ENCODE measurements around the gene RPL38.

RPL38 gene

DNA sequence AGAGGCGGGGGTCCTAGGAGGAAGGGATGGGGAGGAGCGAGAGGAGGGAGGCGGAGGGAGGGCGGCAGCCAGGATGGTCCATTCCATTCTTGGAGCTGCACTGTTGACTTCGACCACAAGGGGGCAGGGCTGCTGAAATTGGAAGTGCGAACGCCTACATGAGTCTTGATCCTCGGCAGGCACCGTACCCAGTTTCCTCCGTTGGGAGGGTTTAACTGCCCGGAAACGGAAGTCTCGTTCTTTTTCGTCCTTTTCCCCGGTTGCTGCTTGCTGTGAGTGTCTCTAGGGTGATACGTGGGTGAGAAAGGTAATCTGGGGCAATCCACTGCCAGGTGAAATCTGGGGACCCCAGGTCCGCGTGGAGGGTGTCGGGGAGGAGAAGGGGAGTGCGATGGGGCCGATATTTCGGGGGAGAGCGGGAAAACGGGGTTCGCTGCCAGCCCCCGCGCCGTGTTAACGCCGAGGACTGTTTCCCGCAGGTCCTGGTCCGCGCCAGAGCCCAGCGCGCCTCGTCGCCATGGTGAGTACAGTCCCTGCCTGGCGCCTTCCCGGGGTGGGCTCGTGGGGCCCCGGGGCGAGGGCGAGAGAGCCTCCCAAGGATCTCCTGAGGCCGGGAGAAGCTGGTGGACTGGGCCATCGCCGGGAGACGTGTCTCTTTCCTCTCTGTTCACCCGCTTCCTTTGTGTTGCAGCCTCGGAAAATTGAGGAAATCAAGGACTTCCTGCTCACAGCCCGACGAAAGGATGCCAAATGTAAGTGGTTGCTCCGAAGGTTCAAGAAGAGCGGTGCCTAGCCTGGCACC lies at the start of gene RPL38:
Gene RPL38 (plus strand): TSS at position 240 of the 802 bp plus-strand sequence. CDS start 278 bp downstream, at position 518.
- peak; percentile 88 for DNase-seq

GRCh38 chr17:74153821-74154430 lies 49.6 kb upstream of the RPL38 start:
- DNase-seq = no peak

GRCh38 chr17:74156878-74157277 lies 46.6 kb upstream of the RPL38 start:
- DNase-seq = no peak

GRCh38 chr17:74157366-74157765 lies 46.1 kb upstream of the RPL38 start:
- DNase-seq = no peak

DNA sequence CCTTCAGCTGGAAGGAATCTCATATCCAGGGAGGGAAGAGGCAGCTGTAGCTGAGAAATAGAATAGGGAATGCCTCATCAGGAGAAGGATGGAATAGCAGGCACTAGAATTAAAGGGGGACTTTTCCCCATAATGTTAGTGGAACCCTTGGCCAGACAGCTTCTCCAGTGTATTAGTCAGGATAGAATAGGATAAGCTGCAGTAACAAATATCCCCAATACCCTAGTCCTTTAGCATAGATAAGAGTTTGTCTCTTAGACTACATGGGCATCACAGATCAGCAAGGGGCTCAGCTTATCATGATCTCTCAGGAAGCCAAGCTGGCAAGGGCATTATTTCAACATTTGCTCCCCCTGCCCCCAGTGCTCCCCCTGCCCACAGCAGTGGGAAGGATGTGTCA lies 44.7 kb upstream of the RPL38 start:
- DNase-seq = no peak

- DNase-seq = no peak
Measured at GRCh38 chr17:74159226-74159840, 44.1 kb upstream of the RPL38 start.

DNA sequence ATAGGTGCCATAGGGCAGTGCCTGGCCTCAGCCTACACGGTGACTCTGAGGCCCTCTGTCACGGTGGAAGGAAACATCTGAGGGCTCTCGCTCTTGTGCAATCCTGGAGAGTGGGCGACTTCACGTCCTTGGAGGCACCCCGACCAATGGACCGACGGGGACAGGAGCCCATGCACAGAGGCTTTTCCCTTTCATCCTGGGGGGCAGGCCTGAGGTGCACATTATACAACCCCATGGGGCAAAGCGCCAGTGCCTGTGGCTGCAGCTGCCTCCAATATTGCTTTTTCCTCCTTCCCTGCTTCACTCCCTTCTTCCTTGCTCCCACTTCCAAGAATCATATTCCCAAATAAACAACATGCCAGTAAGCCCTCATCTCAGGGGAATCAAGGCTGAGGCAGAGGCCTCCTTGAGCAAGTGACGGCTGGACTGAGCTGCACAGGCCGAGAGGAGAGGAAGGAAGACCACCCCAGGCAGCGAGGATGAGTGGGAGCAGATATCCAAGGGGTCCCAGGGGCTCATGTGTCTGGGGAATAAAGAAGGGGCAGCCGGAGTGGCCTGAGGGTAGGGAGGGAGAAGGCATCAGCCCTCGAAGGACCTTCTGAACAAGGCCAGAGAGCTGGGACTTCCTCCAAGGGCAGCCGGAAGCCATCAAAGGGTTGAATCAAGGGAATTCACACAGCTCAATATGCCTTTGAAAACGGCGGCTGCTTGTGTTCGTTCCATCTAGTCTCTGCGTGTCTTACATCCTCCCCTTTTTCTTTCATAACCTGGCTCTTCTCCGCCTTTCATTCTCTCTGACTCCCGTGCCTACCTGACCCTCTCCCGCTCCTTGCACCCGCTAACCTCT lies 42.6 kb upstream of the RPL38 start:
- DNase-seq = no peak

GRCh38 chr17:74161503-74161875 lies 42.0 kb upstream of the RPL38 start:
- no peak for DNase-seq

- no peak for DNase-seq
Measured at GRCh38 chr17:74163271-74163821, 40.1 kb upstream of the RPL38 start.

GRCh38 chr17:74163836-74164235 lies 39.6 kb upstream of the RPL38 start:
- no peak for DNase-seq

GRCh38 chr17:74164446-74165045 lies 38.9 kb upstream of the RPL38 start:
- no peak for DNase-seq

- DNase-seq = no peak
Measured at GRCh38 chr17:74165797-74166365, 37.6 kb upstream of the RPL38 start.

- no peak for DNase-seq
Measured at GRCh38 chr17:74170924-74171323, 32.6 kb upstream of the RPL38 start.

GRCh38 chr17:74172700-74173099 lies 30.8 kb upstream of the RPL38 start:
- DNase-seq = no peak

DNA sequence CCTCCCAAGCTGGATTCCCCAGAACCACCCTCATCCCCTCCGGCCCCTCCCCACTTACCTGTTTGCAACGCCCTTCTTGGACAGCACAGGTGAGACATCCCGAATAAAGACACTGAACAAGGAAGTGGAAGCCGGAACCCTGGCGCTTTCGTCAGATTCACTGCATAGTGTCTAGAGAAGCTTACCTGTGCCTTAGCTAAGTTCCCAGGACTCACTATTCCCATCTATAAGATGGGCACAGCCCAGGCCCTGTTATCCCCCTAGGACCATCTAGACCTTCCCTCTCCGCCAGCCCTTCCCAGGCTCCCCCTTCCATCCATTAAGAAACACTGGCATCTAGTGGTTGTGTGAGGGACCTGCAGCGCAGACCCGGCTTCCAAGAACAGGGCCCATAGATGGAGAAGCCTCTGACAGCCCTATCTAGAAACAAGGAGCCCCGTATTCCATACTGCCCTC lies 26.9 kb upstream of the RPL38 start:
- DNase-seq = peak; percentile 34

DNA sequence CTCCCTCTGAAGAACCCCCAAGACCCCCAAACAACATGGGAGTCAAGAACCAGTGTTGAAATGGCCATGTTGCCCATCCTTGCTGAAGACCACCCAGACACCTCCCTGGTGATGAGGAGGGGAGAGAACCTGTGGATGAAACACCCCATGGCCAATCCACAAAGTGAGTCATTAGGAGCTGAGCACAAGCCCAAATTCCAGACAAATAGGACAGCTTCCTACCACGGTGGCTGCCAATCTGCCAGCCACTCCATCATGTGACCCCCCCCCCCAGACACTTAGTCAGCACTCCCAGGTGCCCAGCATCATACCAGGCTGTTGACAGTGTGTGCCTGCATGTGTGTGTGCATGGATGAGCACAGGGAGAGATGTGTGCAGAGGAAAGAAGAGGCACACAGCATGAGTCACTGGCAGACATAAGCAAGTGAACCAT lies 26.4 kb upstream of the RPL38 start:
- no peak for DNase-seq

GRCh38 chr17:74179576-74179975 lies 23.9 kb upstream of the RPL38 start:
- DNase-seq = no peak

- DNase-seq = no peak
Measured at GRCh38 chr17:74180336-74180735, 23.1 kb upstream of the RPL38 start.

- no peak for DNase-seq
Measured at GRCh38 chr17:74181341-74181740, 22.1 kb upstream of the RPL38 start.

DNA sequence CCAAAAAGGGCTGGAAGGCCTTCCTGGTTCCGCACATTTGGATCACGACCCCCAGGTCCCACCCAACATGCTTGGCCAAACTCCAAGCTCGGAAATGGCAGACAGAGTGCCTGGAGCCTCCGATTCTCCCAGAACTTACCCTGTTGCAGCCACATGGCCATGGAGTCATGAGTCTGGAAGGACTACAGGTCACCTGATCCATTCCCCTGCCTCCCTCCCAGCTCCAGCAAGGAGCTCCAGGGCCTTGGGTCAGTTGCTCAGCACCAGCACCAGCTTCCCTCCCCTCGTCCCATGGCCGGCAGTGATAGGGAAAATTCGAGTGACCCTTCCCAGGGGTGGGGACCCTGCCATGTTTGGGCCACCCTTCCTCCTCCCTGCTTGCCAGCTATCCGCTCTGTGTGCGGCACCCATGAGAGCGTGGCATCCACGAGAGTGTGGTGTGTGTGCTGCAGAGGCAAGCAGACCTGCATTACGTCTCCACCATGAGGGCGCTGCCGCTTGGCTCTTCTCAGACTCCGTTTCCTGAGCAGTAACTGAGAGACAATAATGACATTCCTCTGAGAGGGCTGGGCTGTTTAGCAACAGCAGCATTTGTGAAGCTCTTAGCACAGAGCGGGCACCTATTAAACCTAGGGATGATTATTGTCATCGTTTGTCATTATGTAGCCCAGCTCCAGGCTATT lies 21.3 kb upstream of the RPL38 start:
- no peak for DNase-seq

GRCh38 chr17:74183411-74183810 lies 20.1 kb upstream of the RPL38 start:
- no peak for DNase-seq

All from NCI-H1105 treated with DMSO at 0.1 percent for 48 hours (cell line).